ENCODE results near the gene SLC39A5. TPM values are rescaled to one million over a fixed set of nuclear protein-coding genes. Genes with fewer than 3 reads are reported as not detected.

SLC39A5 gene
- total RNA-seq, 1 donor from 2014 or later, result 1.00 TPM

GRCh38 chr12:56244494-56244893 is 14.6 kb downstream of the SLC39A5 start:
- TF ChIP-seq CTCF (IDR thresholded peaks at IDR 0.05), result no peak
- ATAC-seq (ENCODE audit: low read depth) (no peak), DNase-seq (no peak)
- no peak overlapping the region for H3K27ac Mint-ChIP-seq
- H3K4me1 Mint-ChIP-seq, result peaks cover 10% of the 10 kb centered on the region
- H3K4me3 Mint-ChIP-seq, result no peak overlapping the region
- ChIA-PET POLR2A (no interaction called here), CTCF (no interaction called here)
- H3K27me3 Mint-ChIP-seq, result no peaks in the 10 kb centered on the region
- peaks cover 84% of the 10 kb centered on the region for H3K36me3 Mint-ChIP-seq (ENCODE audit: low read depth)
- intact Hi-C loops (cut with micrococcal nuclease), result no loop called here
- no peaks in the 10 kb centered on the region for H3K9me3 Mint-ChIP-seq

- no peak for DNase-seq
- Mint-ChIP-seq H3K27me3 (no peaks in the 10 kb centered on the region), H3K36me3 (ENCODE audit: low read depth) (peaks cover 77% of the 10 kb centered on the region), H3K4me1 (no peaks in the 10 kb centered on the region), H3K27ac (no peak overlapping the region), H3K4me3 (no peak overlapping the region), H3K9me3 (no peaks in the 10 kb centered on the region)
- intact Hi-C loops (cut with micrococcal nuclease), result no loop called here
- ChIA-PET CTCF (interaction anchor here (1.2 kb wide), 1 partner anchor 10 kb away, joined by 5 read pairs; the partner anchor contains the start of gene ANKRD52), POLR2A (interaction anchor here (0.7 kb wide), 1 partner anchor 51 kb away, joined by 3 read pairs; no protein-coding TSS in a partner anchor)
- ATAC-seq (ENCODE audit: low read depth), result no peak
- no peak for TF ChIP-seq CTCF (IDR thresholded peaks at IDR 0.05)
These were observed 18.1 kb downstream of the SLC39A5 start for GRCh38 chr12:56247923-56248322.

DNA sequence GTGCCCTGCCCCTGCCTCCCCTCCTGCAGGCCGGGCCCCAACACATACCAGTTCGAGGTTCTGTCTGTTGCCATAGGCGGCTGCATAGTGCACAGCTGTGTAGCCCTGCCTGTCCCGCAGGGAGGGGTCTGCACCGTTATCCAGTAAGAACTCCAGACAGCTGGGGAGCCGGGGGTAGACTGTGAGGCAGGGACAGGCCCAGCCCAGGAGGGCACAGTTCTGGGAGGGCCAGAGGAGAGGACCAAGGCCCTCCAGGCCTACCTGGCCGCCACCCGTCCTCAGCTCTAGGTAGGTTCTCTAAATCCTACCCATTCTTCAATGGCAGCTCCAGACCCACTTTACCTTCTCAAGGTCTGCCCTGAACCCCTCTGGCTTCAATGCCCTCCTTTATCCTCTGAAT is 18.9 kb downstream of the SLC39A5 start:
- no peak for DNase-seq
- H3K27ac Mint-ChIP-seq, result no peak overlapping the region
- no peaks in the 10 kb centered on the region for H3K9me3 Mint-ChIP-seq
- no peaks in the 10 kb centered on the region for H3K4me1 Mint-ChIP-seq
- no peaks in the 10 kb centered on the region for H3K27me3 Mint-ChIP-seq
- peaks cover 78% of the 10 kb centered on the region for H3K36me3 Mint-ChIP-seq (ENCODE audit: low read depth)
- CTCF ChIA-PET, result interaction anchor here (1.2 kb wide), 1 partner anchor 9 kb away, joined by 5 read pairs; the partner anchor contains the start of gene ANKRD52
- no peak for ATAC-seq (ENCODE audit: low read depth)
- POLR2A ChIA-PET, result no interaction called here
- intact Hi-C loops (cut with micrococcal nuclease), result no loop called here
- H3K4me3 Mint-ChIP-seq, result no peak overlapping the region
- TF ChIP-seq CTCF (IDR thresholded peaks at IDR 0.05), result no peak

- intact Hi-C loops (cut with micrococcal nuclease), result no loop called here
- CTCF ChIA-PET, result no interaction called here
- no peaks in the 10 kb centered on the region for H3K9me3 Mint-ChIP-seq
These were observed 22.8 kb downstream of the SLC39A5 start for GRCh38 chr12:56252649-56253048.

DNA sequence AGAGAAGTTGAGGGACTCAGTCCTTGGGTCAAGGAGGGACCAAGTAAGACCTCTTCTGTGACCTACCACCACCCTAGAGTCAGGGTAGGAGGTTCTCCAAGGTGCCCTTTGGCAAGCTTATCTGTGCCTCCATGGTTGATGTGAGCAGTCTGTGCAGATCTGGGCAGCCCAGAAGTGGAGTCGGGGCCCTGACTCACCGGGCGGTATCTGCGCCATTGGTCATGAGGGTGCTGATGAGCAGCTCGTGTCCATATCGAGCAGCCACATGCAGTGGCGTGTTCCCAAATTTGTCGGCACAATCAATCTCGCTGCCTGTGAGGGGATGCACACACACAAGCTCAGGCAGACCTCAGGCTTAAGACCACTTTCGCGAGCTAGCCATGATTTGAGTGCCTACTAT is 23.2 kb downstream of the SLC39A5 start:
- ChIA-PET POLR2A (interaction anchor here (0.6 kb wide), 1 partner anchor 424 kb away, joined by 5 read pairs; the partner anchor contains the start of gene DNAJC14), CTCF (no interaction called here)
- H3K4me1 Mint-ChIP-seq, result peaks cover 15% of the 10 kb centered on the region
- no peak overlapping the region for H3K27ac Mint-ChIP-seq
- ATAC-seq (ENCODE audit: low read depth) (no peak), DNase-seq (no peak)
- H3K4me3 Mint-ChIP-seq, result no peak overlapping the region
- TF ChIP-seq CTCF (IDR thresholded peaks at IDR 0.05), result no peak
- H3K9me3 Mint-ChIP-seq, result no peaks in the 10 kb centered on the region
- intact Hi-C loops (cut with micrococcal nuclease), result no loop called here
- no peaks in the 10 kb centered on the region for H3K27me3 Mint-ChIP-seq
- peaks cover 64% of the 10 kb centered on the region for H3K36me3 Mint-ChIP-seq (ENCODE audit: low read depth)

More at GRCh38 chr12:56252649-56253048, 22.8 kb downstream of the SLC39A5 start:
- H3K27ac Mint-ChIP-seq, result no peak overlapping the region
- DNase-seq (no peak), ATAC-seq (ENCODE audit: low read depth) (no peak)
- H3K4me3 Mint-ChIP-seq, result no peak overlapping the region
- no peaks in the 10 kb centered on the region for H3K27me3 Mint-ChIP-seq
- peaks cover 69% of the 10 kb centered on the region for H3K36me3 Mint-ChIP-seq (ENCODE audit: low read depth)
- TF ChIP-seq CTCF (IDR thresholded peaks at IDR 0.05), result no peak
- POLR2A ChIA-PET, result interaction anchor here (0.6 kb wide), 1 partner anchor 423 kb away, joined by 5 read pairs; the partner anchor contains the start of gene DNAJC14
- peaks cover 15% of the 10 kb centered on the region for H3K4me1 Mint-ChIP-seq
